Esophagus squamous epithelium (tissue), 4 donors: Measurements from ENCODE around the gene SIL1.

Experiments used
- POLR2A ChIP-seq, 4 donors: fragments of 450-650 bp; IDR thresholded peaks; one replicate each; pipeline ENCODE4 v1.6.1; 2017; ENCODE audit warnings: antibody characterized with exemption in 4 of 4, mild to moderate bottlenecking in 4 of 4, moderate library complexity in 3 of 4
- TF ChIP-seq, protein P1 (sequence below), 6 experiments: fragments of 450-650 bp in 4 of 6; fragments of 200-600 bp in 2 of 6; sonication (generic) in 2 of 6; IDR thresholded peaks; one replicate each; pipeline ENCODE4 v1.5.1; 2016 to 2019; ENCODE audit warnings: antibody characterized with exemption in 6 of 6, mild to moderate bottlenecking in 4 of 6, moderate library complexity in 4 of 6

GRCh38 chr5:139188558-139189270 lies 9.5 kb downstream of the SIL1 start:
- TF ChIP-seq, protein P1, sequence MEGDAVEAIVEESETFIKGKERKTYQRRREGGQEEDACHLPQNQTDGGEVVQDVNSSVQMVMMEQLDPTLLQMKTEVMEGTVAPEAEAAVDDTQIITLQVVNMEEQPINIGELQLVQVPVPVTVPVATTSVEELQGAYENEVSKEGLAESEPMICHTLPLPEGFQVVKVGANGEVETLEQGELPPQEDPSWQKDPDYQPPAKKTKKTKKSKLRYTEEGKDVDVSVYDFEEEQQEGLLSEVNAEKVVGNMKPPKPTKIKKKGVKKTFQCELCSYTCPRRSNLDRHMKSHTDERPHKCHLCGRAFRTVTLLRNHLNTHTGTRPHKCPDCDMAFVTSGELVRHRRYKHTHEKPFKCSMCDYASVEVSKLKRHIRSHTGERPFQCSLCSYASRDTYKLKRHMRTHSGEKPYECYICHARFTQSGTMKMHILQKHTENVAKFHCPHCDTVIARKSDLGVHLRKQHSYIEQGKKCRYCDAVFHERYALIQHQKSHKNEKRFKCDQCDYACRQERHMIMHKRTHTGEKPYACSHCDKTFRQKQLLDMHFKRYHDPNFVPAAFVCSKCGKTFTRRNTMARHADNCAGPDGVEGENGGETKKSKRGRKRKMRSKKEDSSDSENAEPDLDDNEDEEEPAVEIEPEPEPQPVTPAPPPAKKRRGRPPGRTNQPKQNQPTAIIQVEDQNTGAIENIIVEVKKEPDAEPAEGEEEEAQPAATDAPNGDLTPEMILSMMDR (IDR thresholded peaks at IDR 0.05), result no peak
- no peak for TF ChIP-seq POLR2A (IDR thresholded peaks at IDR 0.05)
